Mucosa of stomach (tissue), 1 donor: Measurements from ENCODE around the gene KDM2A.

Source experiments
- H3K27me3 ChIP-seq: one replicate; pipeline ENCODE4 v1.7.0; 2013; ENCODE audit warnings: mild to moderate bottlenecking, low read length; ENCODE audit not compliant: control insufficient read depth, insufficient read depth
- H3K36me3 ChIP-seq: one replicate; pipeline ENCODE4 v1.7.0; 2013; ENCODE audit warnings: low read length; ENCODE audit not compliant: control insufficient read depth, insufficient read depth
- H3K4me1 ChIP-seq: one replicate; pipeline ENCODE4 v1.7.0; 2013; ENCODE audit warnings: mild to moderate bottlenecking, low read length; ENCODE audit not compliant: control insufficient read depth, insufficient read depth
- H3K4me3 ChIP-seq: one replicate; pipeline ENCODE4 v1.7.0; 2013; ENCODE audit warnings: low read length
- H3K9ac ChIP-seq: one replicate; pipeline ENCODE4 v1.7.0; 2013; ENCODE audit warnings: mild to moderate bottlenecking, low read length, moderate library complexity
- H3K9me3 ChIP-seq: one replicate; pipeline ENCODE4 v1.7.0; 2013; ENCODE audit warnings: mild to moderate bottlenecking, low read length, moderate library complexity; ENCODE audit not compliant: control insufficient read depth
- donor health status: Pancreatic carcinoma.

KDM2A gene

GRCh38 chr11:67281552-67282150, 162.6 kb downstream of the KDM2A start:
- peaks cover 16% of the 10 kb centered on the region for H3K4me1 ChIP-seq

GRCh38 chr11:67282155-67282875, 163.3 kb downstream of the KDM2A start:
- Histone ChIP-seq H3K9ac (no peak overlapping the region), H3K4me3 (no peak overlapping the region), H3K27me3 (no peaks in the 10 kb centered on the region), H3K4me1 (peaks cover 13% of the 10 kb centered on the region), H3K9me3 (no peaks in the 10 kb centered on the region), H3K36me3 (peaks cover 50% of the 10 kb centered on the region)

More at GRCh38 chr11:67281552-67282150, 162.6 kb downstream of the KDM2A start:
- H3K9me3 ChIP-seq, result no peaks in the 10 kb centered on the region
- peaks cover 50% of the 10 kb centered on the region for H3K36me3 ChIP-seq
- no peaks in the 10 kb centered on the region for H3K27me3 ChIP-seq
- H3K4me3 ChIP-seq, result no peak overlapping the region
- H3K9ac ChIP-seq, result no peak overlapping the region

- H3K4me1 ChIP-seq, result peaks cover 13% of the 10 kb centered on the region
- H3K27me3 ChIP-seq, result no peaks in the 10 kb centered on the region
- H3K9ac ChIP-seq, result no peak overlapping the region
- no peaks in the 10 kb centered on the region for H3K9me3 ChIP-seq
- H3K36me3 ChIP-seq, result peaks cover 50% of the 10 kb centered on the region
- no peak overlapping the region for H3K4me3 ChIP-seq
Measured at GRCh38 chr11:67282876-67283371, 163.9 kb downstream of the KDM2A start.

GRCh38 chr11:67283481-67283963, 164.5 kb downstream of the KDM2A start:
- no peak overlapping the region for H3K9ac ChIP-seq
- H3K4me3 ChIP-seq, result no peak overlapping the region
- H3K9me3 ChIP-seq, result no peaks in the 10 kb centered on the region
- no peaks in the 10 kb centered on the region for H3K27me3 ChIP-seq
- H3K4me1 ChIP-seq, result peaks cover 16% of the 10 kb centered on the region
- peaks cover 48% of the 10 kb centered on the region for H3K36me3 ChIP-seq

DNA sequence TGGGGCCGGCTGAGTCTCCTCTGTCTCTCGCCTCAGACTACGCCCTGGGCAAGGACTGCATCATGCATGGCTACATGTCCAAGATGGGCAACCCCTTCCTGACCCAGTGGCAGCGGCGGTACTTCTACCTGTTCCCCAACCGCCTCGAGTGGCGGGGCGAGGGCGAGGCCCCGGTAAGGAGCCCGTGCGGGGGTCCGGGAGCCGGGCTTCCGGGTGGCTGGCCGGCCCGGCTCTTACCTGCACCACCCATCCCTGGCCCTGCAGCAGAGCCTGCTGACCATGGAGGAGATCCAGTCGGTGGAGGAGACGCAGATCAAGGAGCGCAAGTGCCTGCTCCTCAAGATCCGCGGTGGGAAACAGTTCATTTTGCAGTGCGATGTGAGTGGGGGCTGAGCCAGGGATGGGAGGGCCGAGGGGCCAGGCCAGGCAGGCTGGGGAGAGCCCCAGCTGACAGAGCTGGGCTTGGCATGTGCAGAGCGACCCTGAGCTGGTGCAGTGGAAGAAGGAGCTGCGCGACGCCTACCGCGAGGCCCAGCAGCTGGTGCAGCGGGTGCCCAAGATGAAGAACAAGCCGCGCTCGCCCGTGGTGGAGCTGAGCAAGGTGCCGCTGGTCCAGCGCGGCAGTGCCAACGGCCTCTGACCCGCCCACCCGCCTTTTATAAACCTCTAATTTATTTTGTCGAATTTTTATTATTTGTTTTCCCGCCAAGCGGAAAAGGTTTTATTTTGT, 165.9 kb downstream of the KDM2A start:
- peaks cover 21% of the 10 kb centered on the region for H3K4me1 ChIP-seq
- H3K4me3 ChIP-seq, result no peak overlapping the region
- no peaks in the 10 kb centered on the region for H3K27me3 ChIP-seq
- H3K9ac ChIP-seq, result no peak overlapping the region
- peaks cover 33% of the 10 kb centered on the region for H3K36me3 ChIP-seq
- H3K9me3 ChIP-seq, result no peaks in the 10 kb centered on the region

DNA sequence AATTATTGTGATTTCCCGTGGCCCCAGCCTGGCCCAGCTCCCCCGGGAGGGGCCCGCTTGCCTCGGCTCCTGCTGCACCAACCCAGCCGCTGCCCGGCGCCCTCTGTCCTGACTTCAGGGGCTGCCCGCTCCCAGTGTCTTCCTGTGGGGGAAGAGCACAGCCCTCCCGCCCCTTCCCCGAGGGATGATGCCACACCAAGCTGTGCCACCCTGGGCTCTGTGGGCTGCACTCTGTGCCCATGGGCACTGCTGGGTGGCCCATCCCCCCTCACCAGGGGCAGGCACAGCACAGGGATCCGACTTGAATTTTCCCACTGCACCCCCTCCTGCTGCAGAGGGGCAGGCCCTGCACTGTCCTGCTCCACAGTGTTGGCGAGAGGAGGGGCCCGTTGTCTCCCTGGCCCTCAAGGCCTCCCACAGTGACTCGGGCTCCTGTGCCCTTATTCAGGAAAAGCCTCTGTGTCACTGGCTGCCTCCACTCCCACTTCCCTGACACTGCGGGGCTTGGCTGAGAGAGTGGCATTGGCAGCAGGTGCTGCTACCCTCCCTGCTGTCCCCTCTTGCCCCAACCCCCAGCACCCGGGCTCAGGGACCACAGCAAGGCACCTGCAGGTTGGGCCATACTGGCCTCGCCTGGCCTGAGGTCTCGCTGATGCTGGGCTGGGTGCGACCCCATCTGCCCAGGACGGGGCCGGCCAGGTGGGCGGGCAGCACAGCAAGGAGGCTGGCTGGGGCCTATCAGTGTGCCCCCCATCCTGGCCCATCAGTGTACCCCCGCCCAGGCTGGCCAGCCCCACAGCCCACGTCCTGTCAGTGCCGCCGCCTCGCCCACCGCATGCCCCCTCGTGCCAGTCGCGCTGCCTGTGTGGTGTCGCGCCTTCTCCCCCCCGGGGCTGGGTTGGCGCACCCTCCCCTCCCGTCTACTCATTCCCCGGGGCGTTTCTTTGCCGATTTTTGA, 166.8 kb downstream of the KDM2A start:
- Histone ChIP-seq H3K9ac (no peak overlapping the region), H3K9me3 (no peaks in the 10 kb centered on the region), H3K4me3 (no peak overlapping the region), H3K27me3 (no peaks in the 10 kb centered on the region), H3K4me1 (peaks cover 29% of the 10 kb centered on the region), H3K36me3 (peaks cover 25% of the 10 kb centered on the region)

DNA sequence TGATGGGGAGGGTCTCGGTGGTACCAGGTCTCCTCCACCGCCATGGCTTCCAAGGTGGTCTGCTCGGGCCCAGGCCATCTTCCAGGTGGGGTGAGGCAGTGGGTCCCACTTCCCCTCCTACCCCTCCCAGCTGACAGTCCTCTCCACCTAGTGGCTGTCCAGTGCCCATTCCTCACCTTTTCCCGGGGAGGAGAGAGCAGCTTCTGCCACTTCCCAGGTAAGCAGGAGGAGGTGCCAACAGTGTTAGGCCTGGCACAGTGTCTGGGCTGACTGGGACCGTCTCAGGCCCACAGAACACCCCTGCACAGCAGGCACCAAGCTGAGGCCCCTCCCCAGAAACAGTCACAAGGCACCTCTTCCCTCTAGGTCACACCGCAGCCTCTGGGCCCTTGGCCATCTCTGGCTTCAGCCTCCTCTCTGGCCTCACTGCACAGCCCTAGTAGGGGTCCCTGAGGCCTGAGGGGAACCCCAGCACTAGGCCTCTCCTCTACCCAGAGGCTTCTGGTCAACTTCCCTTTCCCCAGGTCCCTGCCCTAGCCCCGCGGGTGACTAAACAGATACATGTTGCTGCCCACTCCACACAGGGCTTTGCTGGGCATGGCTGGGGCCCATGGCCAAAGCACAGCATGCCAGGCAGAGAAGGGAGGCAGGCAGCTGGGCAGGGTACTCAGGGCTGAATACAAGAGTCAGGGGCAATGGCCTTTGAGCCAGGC, 167.7 kb downstream of the KDM2A start:
- Histone ChIP-seq H3K9me3 (no peaks in the 10 kb centered on the region), H3K4me3 (no peak overlapping the region), H3K4me1 (peaks cover 35% of the 10 kb centered on the region), H3K9ac (peak overlapping the region; percentile 48), H3K36me3 (peaks cover 16% of the 10 kb centered on the region), H3K27me3 (no peaks in the 10 kb centered on the region)

- Histone ChIP-seq H3K9me3 (no peaks in the 10 kb centered on the region), H3K36me3 (peaks cover 13% of the 10 kb centered on the region), H3K9ac (peak overlapping the region; percentile 48), H3K4me1 (peaks cover 35% of the 10 kb centered on the region), H3K27me3 (no peaks in the 10 kb centered on the region), H3K4me3 (peak overlapping the region; percentile 50)
Measured at GRCh38 chr11:67287355-67288197, 168.5 kb downstream of the KDM2A start.

- Histone ChIP-seq H3K4me1 (peaks cover 40% of the 10 kb centered on the region), H3K9me3 (no peaks in the 10 kb centered on the region), H3K36me3 (peaks cover 8% of the 10 kb centered on the region), H3K4me3 (peak overlapping the region; percentile 50), H3K9ac (peak overlapping the region; percentile 48), H3K27me3 (no peaks in the 10 kb centered on the region)
Measured at GRCh38 chr11:67288198-67288451, 169.1 kb downstream of the KDM2A start.

DNA sequence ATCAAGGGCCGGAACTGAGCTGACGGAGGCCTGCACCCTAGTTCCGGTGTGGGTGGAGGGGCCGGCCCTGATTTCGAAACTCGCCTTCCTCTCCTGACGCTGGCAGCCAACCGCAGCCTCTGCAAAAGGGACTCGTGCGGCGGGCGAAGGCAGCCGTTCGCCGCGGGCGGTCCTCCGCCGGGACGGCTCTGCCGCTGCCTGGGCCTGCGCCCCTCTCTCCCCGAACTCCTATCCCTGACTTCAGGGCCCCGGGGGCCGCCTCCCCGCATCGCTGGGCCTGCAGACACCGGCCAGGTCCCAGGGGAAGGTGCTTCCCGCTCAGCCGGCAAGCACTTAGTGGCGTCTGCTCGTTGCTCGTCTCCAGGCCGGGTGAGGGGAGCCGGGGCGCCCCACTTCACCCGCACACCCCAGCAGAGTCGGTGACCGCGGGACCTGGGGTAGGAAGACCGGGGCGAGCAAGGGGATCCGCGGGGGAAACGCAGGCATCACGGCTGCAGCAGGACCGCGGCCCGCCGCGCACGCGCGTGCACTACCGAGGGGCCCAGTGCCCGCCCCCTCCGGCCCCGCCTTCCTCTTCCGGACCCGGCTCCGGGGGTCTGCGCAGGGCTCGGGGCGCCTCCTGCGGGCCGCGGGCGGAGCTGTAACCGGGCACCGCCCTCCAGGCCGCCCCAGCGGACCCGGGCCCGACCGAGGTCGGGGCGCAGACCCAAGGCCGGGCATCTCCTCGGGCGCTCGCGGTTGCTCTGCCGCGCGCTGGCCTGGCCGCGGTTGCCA, 169.6 kb downstream of the KDM2A start:
- Histone ChIP-seq H3K27me3 (no peaks in the 10 kb centered on the region), H3K9me3 (no peaks in the 10 kb centered on the region), H3K36me3 (peaks cover 7% of the 10 kb centered on the region), H3K4me3 (peak overlapping the region; percentile 50), H3K9ac (peak overlapping the region; percentile 48), H3K4me1 (peaks cover 42% of the 10 kb centered on the region)
